Measurements from ENCODE around the gene IQCE.

- TF ChIP-seq POLR2AphosphoS5 (IDR thresholded peaks at IDR 0.05) (no peak), CTCF (IDR thresholded peaks at IDR 0.05; ENCODE audit: poor library complexity, severe bottlenecking) (no peak), REST (IDR thresholded peaks at IDR 0.05; ENCODE audit: borderline replicate concordance) (no peak), EP300 (conservative IDR thresholded peaks at IDR 0.05; ENCODE audit: poor library complexity, severe bottlenecking) (no peak), EZH2 (IDR thresholded peaks at IDR 0.05; ENCODE audit: borderline replicate concordance, insufficient read depth, low read length, poor library complexity, severe bottlenecking) (no peak), RAD21 (conservative IDR thresholded peaks at IDR 0.05) (no peak), TAF1 (IDR thresholded peaks at IDR 0.05; ENCODE audit: low read depth) (no peak)
These were observed 88.9 kb downstream of the IQCE start for GRCh38 chr7:2647594-2648172.

Measured in neural cell (in vitro differentiated cells).